ENCODE data around the gene XCR1.

XCR1 gene

DNA sequence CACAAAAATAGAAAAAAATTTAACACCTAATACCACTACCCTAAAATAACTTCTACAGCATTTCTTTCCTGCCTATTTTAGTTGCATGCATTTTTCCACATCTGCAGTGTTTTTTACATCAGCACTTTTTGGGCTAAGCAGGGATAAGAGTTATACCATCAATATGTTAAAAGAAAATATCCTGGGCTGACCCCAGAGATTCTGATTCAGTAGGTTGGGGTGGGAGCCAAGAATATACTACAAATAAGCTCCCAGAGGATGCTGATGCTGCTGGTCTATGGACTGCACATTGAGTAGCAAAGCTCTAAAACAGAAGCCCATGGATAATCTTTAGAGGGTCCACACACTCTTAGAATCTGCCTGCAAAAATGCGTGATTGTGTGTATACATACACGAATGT, 46.5 kb downstream of the XCR1 start:
- no peak for DNase-seq

DNA sequence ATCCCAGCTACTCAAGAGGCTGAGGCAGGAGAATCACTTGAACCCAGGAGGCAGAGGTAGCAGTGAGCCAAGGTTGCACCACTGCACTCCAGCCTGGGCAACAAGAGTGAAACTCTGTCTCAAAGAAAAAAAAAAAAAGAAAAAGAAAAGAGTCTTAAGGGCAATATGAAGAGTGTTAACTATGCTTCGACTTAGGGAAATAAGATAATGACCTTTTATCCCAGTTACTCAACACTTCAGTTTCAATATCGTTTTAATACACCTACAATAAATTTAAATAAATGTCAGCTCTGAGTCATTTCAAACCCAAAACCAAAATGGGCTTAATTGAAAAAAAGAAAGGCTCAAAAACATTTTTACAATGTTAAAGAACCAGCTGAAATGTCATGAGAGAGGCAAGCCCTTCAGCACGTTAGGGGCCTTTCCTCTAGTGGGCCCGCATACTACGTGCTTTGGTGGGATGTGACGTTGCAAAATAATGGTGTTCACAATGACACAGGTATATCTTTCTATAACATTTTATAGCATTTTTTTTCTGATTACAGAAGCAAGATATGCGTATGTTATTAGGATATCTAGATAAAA, 47.0 kb downstream of the XCR1 start:
- DNase-seq: no peak

DNA sequence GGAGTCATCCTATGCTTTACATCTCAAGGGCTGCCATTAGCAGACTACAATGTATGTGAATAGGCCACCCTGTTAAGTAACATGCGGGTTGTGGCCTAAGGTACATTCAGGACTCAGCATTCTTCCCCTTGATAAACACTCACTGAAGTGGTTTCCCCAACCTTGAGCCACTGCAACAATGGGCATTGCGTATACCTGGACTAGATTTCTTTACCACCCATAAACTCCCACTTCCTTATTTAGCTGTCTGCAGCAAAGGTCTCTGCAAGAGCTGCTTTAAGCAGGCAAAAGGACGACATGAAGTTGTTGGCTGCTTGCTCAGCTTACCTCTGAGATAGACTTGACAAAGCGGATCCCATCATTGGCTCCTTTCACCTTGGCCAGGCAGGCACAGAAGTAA, 47.9 kb downstream of the XCR1 start:
- DNase-seq: no peak

DNA sequence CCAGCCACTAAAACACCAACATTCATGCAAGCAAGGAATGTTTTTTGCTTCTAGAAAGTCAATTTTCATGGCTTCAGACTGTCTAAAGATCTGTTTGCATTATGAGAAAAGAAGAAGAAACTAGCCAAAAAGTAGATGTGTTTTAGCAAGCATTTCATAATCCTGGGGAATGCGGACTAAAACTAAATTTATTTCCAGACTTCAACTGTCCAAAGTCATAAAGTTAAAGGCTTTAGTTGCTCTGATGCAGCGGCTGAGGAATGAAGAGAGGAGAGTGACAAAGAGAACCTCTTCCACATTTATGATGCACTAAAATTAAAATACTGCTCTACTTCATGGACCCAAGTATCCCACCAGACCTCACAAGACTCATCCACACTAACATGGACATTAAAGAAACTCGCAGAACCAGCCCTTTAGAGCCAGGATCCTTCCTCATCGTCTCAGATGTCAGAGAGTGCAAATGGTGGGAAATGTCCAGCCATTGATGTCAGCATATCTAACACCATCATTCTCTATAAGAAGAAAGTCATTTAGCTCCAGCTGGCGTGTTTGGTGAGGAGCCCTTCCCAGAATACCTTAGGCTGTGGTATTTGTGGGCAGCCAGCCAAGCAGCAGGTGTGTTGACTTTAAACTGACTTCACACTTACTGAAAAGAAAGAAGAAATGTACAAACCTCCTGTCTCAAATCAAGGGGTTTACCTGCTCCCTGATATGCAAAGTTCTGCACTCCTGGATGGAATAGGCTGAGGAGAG, 49.1 kb downstream of the XCR1 start:
- DNase-seq: no peak

DNA sequence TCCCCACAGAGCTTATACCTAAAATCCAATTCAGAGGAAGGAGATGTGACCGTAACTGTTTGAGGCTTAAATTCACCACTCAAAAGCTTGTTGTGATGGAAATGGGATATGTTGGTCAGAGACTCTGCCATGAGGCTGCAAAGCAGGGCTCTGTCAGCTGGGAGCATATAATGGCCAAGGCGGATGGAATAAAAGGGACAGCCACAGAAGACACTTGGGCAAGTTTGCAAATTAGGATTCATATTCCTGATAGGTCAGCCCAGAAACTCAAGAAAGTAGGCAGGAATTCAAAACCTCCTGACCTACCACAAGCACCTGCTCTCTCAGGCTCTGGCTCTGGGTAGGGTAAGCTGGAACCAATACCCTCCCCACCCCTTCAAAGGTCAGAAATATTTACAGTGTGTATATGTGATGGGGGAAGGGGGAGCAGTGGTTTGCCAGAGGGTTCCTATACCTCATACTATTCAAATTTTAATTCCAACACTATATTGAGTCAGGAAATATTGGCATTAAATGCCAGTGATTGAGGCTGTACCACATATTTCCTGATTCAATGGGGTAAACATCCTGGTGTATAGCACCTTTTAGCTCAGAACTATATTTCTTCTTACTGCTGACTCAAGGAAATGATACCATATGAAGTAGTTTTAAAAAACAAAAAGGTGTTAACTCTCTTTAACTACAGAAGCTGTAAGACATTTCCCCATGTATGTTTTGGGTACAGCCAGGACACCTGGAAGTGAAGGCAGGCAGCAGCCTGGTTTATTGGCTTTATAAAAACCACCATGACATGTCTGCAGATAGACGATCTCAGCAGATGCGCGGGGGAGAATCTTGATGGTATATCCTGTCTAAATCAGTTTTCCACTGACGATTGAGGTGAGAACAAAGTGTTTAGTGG, 50.8 kb downstream of the XCR1 start:
- DNase-seq: no peak

DNA sequence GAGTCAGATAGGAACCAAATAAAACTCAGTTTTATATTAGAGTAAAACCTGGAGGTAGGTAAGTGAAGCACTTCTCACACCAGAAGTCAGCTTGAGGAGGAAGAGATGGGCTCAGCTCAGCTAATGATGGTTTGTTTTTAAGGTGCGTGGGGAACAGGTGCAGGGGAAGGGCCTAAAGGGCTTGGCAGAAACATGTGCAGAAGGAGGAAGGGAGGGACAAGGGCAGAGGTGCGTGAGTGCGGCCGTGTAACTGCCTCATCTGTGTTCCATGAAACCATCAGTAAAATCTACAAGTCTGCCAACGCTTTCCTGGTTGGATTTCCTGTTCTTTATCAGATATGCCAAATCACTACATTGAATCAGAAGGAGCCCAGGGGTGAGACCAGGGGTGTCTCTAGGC, 51.6 kb downstream of the XCR1 start:
- DNase-seq: no peak

DNA sequence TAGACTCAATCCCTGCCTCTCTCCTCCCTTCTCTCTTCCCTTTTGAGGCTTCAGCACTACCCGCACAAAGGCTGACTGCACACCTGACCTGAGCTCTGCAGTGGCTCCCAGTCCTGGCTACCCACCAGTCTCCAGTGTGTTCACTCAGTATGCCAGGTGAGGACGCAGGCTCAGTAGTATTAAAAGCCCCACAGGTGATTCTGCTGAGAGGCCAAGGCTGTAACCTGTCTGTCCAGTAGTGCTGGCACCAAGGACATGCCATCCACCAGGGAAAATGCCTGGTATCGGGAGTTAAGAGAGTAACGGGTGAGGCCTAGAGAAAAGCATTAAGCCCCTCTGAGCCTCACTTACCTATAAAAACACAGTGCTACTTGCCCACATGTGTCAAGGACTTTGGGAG, 52.6 kb downstream of the XCR1 start:
- no peak for DNase-seq

DNA sequence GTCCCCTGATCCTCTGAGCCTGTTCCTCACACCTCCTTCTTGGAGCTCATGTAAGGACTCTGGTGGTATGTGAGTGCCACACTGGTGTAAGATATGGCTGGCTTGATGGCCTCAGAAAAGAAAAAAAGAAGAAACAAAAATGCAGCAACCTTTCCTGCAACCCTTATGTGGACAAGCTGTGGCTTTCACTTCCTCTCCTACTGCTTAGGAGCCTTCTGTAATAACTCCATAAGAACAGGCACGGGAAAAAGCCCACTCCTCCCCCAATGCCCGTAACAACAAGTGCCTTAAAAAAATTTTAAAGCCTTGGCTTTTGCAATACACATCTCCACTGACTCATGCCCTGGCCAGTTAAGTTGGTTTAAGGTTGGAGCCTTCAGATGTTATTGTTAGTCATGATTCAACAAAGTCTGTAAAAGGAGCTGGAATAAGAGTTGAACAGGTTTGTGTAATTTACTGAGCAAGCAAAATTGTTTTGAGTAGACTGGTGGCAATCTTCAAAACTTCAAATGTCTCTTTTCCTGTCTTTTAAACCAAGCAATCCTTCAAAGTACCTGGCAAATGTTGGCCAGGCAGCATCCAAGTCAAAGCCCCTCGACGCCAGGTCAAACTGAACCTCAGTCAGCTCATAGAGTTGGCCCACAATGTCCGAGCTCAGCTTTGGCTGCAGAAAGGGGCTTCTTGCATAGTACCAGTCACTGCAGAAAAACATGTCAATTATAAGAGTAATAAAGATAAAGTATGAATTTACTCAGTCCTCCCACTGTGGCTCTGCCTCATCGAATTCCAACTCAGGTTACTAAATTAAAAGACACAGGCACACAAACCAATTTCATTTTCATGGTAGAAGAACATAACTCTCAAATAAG, 54.5 kb downstream of the XCR1 start:
- no peak for DNase-seq

DNA sequence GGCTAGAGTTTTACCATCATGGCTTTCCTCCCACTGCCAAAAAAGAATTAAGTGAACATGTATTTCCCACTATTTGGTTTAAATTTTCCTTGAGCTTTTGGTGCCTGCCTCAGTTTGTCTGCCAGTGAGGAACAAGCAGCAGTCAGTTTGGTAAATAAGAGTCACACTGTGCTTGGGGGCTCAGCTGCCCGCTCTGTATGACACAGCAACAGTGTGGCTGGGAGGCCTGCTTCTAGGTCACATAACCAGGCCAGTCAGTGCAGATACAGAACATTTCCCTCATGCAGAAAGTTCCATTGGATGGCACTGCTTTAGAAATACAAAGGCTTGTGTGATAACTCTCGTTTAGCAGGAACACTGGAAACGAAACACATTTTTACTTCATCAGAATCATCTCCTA, 57.3 kb downstream of the XCR1 start:
- DNase-seq: no peak

DNA sequence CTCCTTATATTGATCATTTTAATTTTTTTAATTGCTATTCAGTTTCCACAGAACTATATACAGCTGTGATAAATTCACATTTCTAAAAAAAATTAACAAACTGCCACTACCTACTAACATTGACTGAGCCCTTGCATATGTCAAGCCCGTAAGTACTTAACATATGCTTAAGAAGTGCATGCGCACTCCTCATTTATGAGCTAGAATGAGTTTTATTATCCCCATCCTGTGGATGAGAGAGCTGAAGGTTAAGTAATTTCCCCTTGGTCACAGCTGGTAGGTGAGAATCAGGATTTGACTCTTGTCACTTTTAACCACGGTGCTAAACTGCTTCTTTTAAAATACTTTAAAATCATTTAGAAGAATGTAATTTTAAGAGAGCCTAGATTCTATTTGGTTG, 58.2 kb downstream of the XCR1 start:
- DNase-seq: no peak

DNA sequence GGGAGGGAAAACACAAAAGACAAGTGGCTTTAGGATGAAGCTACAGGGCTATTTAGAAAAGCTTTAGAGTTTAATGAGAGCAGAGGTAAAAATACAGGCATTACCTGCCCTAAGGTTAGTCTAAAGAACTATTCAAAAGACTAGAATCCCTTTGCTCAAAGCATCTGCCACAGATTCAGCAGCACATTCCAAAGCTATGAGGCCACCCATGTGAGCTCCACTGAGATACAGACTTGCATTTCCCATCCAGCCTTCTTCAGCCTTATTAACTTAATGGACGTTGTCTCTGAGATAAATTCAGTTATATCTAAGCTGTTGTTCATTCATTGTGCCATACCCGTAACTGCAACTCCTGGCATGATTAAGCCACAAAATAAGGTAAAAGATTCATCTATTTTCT, 58.6 kb downstream of the XCR1 start:
- DNase-seq: no peak

DNA sequence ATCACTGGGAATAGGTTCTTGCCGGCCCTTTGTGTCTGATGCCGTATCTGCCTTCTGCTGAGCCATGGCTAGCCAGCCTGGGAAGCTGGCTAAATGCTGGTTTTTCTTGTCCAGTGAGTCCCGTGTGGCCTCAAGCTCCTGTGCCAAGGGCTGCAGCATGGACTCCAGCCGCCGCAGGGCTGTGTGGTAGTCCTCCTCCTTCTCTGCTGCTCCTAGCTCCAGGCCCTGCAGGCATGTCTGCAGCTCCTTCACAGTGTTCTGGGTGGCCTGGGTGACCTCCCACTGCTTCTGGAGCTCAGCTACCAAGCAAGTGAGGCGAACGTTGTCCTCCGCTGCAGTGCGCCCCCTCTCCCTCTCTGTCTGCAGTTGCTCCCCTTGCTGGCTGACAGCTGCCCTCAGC, 59.1 kb downstream of the XCR1 start:
- DNase-seq: no peak

DNA sequence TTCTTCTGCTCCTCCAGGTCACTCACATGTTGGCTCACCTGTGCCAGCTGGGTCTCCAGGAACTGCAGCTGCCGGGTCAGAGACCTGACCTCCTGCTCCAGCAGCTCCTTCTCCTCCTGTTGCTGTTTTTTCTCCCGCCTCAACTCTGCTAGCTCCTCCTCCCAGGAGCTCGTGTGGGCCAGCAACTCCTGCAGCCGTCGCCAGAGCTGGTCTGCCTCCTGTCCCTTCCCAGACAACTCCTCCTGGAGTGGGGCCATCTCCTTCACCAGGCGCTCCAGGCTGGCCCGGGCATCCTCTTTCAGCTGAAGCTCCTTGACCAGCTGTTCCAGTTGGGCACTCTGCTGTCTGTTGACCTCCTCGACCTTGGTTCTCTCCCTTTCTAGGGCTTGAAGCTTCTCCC, 59.6 kb downstream of the XCR1 start:
- DNase-seq: no peak

Data from cerebellar nuclear complex (tissue), 1 donor.